Heart left ventricle (tissue), 16 donors: ENCODE data around the gene TSPAN32. TPM values are rescaled to one million over a fixed set of nuclear protein-coding genes. Genes with fewer than 3 reads are reported as not detected.

Experiments
- ATAC-seq, 4 donors: fragments of 200-7000 bp; cut with Tn5 transposase; one replicate each; pipeline ENCODE4 v1.9.1; 2020 to 2022; ENCODE audit warnings: moderate library complexity in 4 of 4, mild to moderate bottlenecking in 3 of 4, moderate number of reproducible peaks in 1 of 4
- DNase-seq, 5 donors: peaks; one replicate each; pipeline ENCODE4 v3.0.0-alpha.2; 2020
- H3K27ac ChIP-seq, 12 donors: fragments of 200-600 bp; sonication (generic) in 4 of 12; one replicate each; pipeline versions ENCODE4 v1.5.0 to v1.8.0; 2016 to 2022; ENCODE audit warnings: mild to moderate bottlenecking in 2 of 12
- H3K27me3 ChIP-seq, 9 donors: fragments of 200-600 bp; sonication (generic) in 2 of 9; one replicate each; pipeline versions ENCODE4 v1.5.1 to v1.8.0; 2016 to 2022; ENCODE audit warnings: mild to moderate bottlenecking in 3 of 9
- H3K36me3 ChIP-seq, 9 donors: fragments of 200-600 bp; sonication (generic) in 2 of 9; one replicate each; pipeline versions ENCODE4 v1.5.0 to v1.8.0; 2018 to 2022; ENCODE audit warnings: mild to moderate bottlenecking in 2 of 9
- H3K4me1 ChIP-seq, 12 donors: fragments of 200-600 bp; sonication (generic) in 4 of 12; one replicate each; pipeline versions ENCODE4 v1.5.0 to v1.8.0; 2016 to 2022; ENCODE audit warnings: mild to moderate bottlenecking in 3 of 12
- H3K4me3 ChIP-seq, 12 donors: fragments of 200-600 bp; sonication (generic) in 4 of 12; one replicate each; pipeline versions ENCODE4 v1.5.0 to v1.8.0; 2017 to 2022; ENCODE audit warnings: mild to moderate bottlenecking in 9 of 12, moderate library complexity in 4 of 12
- H3K9me3 ChIP-seq, 12 donors: fragments of 200-600 bp; sonication (generic) in 4 of 12; one replicate each; pipeline versions ENCODE4 v1.5.0 to v1.8.0; 2016 to 2022; ENCODE audit warnings: mild to moderate bottlenecking in 1 of 12
- POLR2A ChIP-seq, 2 donors: fragments of 450-650 bp; IDR thresholded peaks; one replicate each; pipeline ENCODE4 v1.6.1; 2017; ENCODE audit warnings: antibody characterized with exemption in 2 of 2, mild to moderate bottlenecking in 2 of 2, moderate library complexity in 2 of 2
- WGBS, 4 donors: extraction: QIAGEN DNeasy Blood & Tissue Kit in 2 of 4; methylation state at CpG; one replicate each; pipeline versions ENCODE4 v1.1.5 to v1.1.7; 2013 to 2018; 5-methylcytosine and 5-hydroxymethylcytosine counted together
- intact Hi-C, 10 donors: fragments of 100-400 bp; cut with DNase I; formaldehyde crosslinking; loops; one replicate each; pipeline versions ENCODE4 v1.11.1 to v1.14.2; 2022
- polyA plus RNA-seq, 2 donors: library from polyadenylated mRNA; stranded (reverse); fragments of 200-250 nt; gene quantifications; one replicate each; pipeline ENCODE4 v1.2.3, GENCODE V29; 2013
- total RNA-seq, 9 donors: library from RNA; depleted of rRNA in 2 of 9; stranded (reverse); fragments of >200 nt in 2 of 9; fragmentation: NEBNext Ultra II Directional in 3 of 9; extraction: Animal tissue kit (Norgen Biotek cat#: 25700) in 3 of 9; gene quantifications; one replicate each; pipeline versions ENCODE4 v1.1.0 to v1.2.4, GENCODE V29; 2016 to 2023
- TF ChIP-seq, protein P1 (sequence below), 12 donors: fragments of 200-600 bp; sonication (generic) in 4 of 12; IDR thresholded peaks; one replicate each; pipeline versions ENCODE4 v1.5.0 to v1.8.0; 2018 to 2022; ENCODE audit warnings: antibody characterized with exemption in 12 of 12, mild to moderate bottlenecking in 5 of 12
- donor health status: ischemic (EF 13 %, LVEDD 7.1; RV severe dilation, severe dysfunction).
- donor health status: healthy with polysubstance abuse.
- donor health status: DM: no; HTN: yes; CAD: no.
- donor health status: DM: no; HTN: no; CAD: no.
- donor health status: ischemic (EF 25% LVEDD 6.9; RV normal size, moderate dysfunction).
- donor health status: ischemic (EF 25% LVEDD 5.7; RV mildly dilated, moderate dysfunction).
- donor health status: healthy.
- donor health status: DM: yes; HTN: yes; CAD: no.
- donor health status: ischemic (EF 35%, LVEDD 5.7; RV mildly dilated, moderate dysfunction).
- donor health status: nonischemic (EF 11% LVEDD 7.7; RV severe dilation, severe dysfunction).
- donor health status: DM: yes; HTN: yes; CAD: no.
- donor health status: PGD.
- donor health status: ischemic (EF 29% LVEDD 5.4; RV normal size, mild dysfunction).
- donor health status: nonischemic (EF 23%, LVEDD 6.1; RV moderate dilation, normal function).

The TSPAN32 gene
- total and polyA plus RNA-seq, 11 donors: 3.5 to 29.5 (median 18.0) TPM

GRCh38 chr11:2346014-2346413, 44.2 kb downstream of the TSPAN32 start:
- H3K4me3 ChIP-seq: no peak overlapping the region
- H3K27me3 ChIP-seq: no peaks in the 10 kb centered on the region
- H3K9me3 ChIP-seq: peaks cover 0 to 16% (median 0%) of the 10 kb centered on the region in 12 donors
- no peak overlapping the region for H3K27ac ChIP-seq
- 74 to 97% (median 93%) methylated on average over 4 of the region's 4 CpGs for WGBS, 4 donors
- no peaks in the 10 kb centered on the region for H3K36me3 ChIP-seq
- ATAC-seq (no peak), DNase-seq (no peak)
- intact Hi-C loops: no loop called here
- no peaks in the 10 kb centered on the region for H3K4me1 ChIP-seq
- TF ChIP-seq, protein P1, sequence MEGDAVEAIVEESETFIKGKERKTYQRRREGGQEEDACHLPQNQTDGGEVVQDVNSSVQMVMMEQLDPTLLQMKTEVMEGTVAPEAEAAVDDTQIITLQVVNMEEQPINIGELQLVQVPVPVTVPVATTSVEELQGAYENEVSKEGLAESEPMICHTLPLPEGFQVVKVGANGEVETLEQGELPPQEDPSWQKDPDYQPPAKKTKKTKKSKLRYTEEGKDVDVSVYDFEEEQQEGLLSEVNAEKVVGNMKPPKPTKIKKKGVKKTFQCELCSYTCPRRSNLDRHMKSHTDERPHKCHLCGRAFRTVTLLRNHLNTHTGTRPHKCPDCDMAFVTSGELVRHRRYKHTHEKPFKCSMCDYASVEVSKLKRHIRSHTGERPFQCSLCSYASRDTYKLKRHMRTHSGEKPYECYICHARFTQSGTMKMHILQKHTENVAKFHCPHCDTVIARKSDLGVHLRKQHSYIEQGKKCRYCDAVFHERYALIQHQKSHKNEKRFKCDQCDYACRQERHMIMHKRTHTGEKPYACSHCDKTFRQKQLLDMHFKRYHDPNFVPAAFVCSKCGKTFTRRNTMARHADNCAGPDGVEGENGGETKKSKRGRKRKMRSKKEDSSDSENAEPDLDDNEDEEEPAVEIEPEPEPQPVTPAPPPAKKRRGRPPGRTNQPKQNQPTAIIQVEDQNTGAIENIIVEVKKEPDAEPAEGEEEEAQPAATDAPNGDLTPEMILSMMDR (IDR thresholded peaks at IDR 0.05): no peak
- TF ChIP-seq POLR2A (IDR thresholded peaks at IDR 0.05): no peak

- peaks cover 0 to 16% (median 0%) of the 10 kb centered on the region in 12 donors for H3K9me3 ChIP-seq
- intact Hi-C loops: no loop called here
- TF ChIP-seq POLR2A (IDR thresholded peaks at IDR 0.05): no peak
- TF ChIP-seq, protein P1 (IDR thresholded peaks at IDR 0.05): no peak
- H3K36me3 ChIP-seq: no peaks in the 10 kb centered on the region
- DNase-seq (no peak), ATAC-seq (no peak)
- no peak overlapping the region for H3K4me3 ChIP-seq
- WGBS, 4 donors: 81 to 91% (median 88%) methylated on average over 9 to 10 of the region's 10 CpGs
- H3K27ac ChIP-seq: no peak overlapping the region
- H3K27me3 ChIP-seq: no peaks in the 10 kb centered on the region
- H3K4me1 ChIP-seq: no peaks in the 10 kb centered on the region
These were observed 44.9 kb downstream of the TSPAN32 start for GRCh38 chr11:2346586-2347307.

DNA sequence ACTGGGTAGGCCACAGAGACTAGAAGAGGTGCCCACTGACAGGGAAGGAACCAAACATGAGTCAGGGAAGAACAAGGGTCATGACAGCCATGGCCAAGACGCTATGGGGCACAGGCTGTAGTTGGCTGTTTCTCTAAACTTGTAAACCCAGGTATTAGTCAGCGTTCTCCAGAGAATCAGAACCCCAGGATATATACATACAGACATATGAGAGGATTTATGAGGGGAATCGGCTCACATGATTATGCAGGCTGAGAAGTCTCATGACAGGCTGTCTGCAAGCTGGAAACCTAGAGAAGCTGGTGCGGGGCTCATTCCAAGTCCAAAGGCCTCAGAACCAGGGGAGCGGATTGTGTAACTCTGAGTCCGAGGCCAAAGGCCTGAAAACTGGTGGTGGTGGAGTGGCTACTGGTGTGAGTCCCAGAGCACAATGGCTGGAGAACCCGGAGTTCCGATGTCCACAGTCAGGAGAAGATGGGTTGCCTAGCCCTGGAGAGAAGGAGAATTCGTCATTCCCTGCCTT, 45.6 kb downstream of the TSPAN32 start:
- intact Hi-C loops: no loop called here
- WGBS, 4 donors: 86 to 94% (median 88%) methylated on average over 9 of the region's 9 CpGs
- no peak for DNase-seq
- Histone ChIP-seq H3K27me3 (no peaks in the 10 kb centered on the region), H3K27ac (no peak overlapping the region), H3K36me3 (no peaks in the 10 kb centered on the region), H3K9me3 (peaks cover 0 to 16% (median 0%) of the 10 kb centered on the region in 12 donors), H3K4me1 (no peaks in the 10 kb centered on the region), H3K4me3 (no peak overlapping the region)
- TF ChIP-seq, protein P1 (IDR thresholded peaks at IDR 0.05): no peak
- TF ChIP-seq POLR2A (IDR thresholded peaks at IDR 0.05): no peak
- no peak for ATAC-seq

DNA sequence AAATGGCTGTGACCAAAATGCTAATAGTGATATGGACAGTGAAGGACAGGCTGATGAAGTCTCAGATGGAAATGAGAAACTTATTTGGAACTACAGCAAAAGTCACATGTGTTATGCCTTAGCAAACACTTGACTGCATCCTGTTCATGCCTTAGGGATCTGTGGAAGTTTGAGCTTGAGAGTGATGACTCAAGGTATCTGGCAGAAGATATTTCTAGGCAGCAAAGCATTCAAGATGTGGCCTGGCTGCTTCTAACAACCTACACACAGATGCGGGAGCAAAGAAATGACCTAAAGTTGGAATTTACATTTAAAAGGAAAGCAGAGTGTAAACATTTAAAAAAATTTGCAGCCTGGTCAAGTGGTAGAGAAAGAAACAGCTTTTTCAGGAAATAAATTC, 47.2 kb downstream of the TSPAN32 start:
- TF ChIP-seq POLR2A (IDR thresholded peaks at IDR 0.05): no peak
- TF ChIP-seq, protein P1 (IDR thresholded peaks at IDR 0.05): no peak
- no peaks in the 10 kb centered on the region for H3K27me3 ChIP-seq
- peaks cover 0 to 16% (median 0%) of the 10 kb centered on the region in 12 donors for H3K9me3 ChIP-seq
- H3K4me1 ChIP-seq: no peaks in the 10 kb centered on the region
- DNase-seq: no peak
- intact Hi-C loops: no loop called here
- H3K27ac ChIP-seq: no peak overlapping the region
- WGBS, 4 donors: 93 to 100% (median 96%) methylated on average over 1 of the region's 1 CpG
- H3K36me3 ChIP-seq: no peaks in the 10 kb centered on the region
- ATAC-seq: no peak
- H3K4me3 ChIP-seq: no peak overlapping the region
